ENCODE results near the gene TMEM132E. TPM values are rescaled to one million over a fixed set of nuclear protein-coding genes. Genes with fewer than 3 reads are reported as not detected.

Gene TMEM132E
- total and polyA plus RNA-seq, 2 of the 8 experiments (the other 6 are each of a cell fraction or from before 2014, with no cell fraction given): 0.45 to 0.60 TPM

GRCh38 chr17:34633351-34633750 is 54.0 kb downstream of the TMEM132E start (continued):
- peak; percentile 27; the same call in 1 of the 2 replicates for TF ChIP-seq MAX (IDR thresholded peaks at IDR 0.05)
- 0 out of 4 replicates have a peak, but pooled peaks of 1 of the 2 experiments have one; percentile 45 for TF ChIP-seq HDAC2 (IDR thresholded peaks at IDR 0.05; ENCODE audit: borderline replicate concordance in 1 of 2, low read depth in 2 of 2, low read length in 2 of 2)
- 0 out of 2 replicates have a peak, but pooled peaks have one; percentile 62 for TF ChIP-seq TCF12 (IDR thresholded peaks at IDR 0.05; ENCODE audit: low read depth, low read length)
- TF ChIP-seq KDM5A (IDR thresholded peaks at IDR 0.05; ENCODE audit: low read length): no peak
- TF ChIP-seq TEAD4 (IDR thresholded peaks at IDR 0.05; ENCODE audit: low read depth, low read length): peak; percentile 54; the same call in 1 of the 2 replicates

Measured in H1 (cell line).